ENCODE measurements around the gene ST6GAL1. TPM values are rescaled to one million over a fixed set of nuclear protein-coding genes. Genes with fewer than 3 reads are reported as not detected.

Gene ST6GAL1
- total RNA-seq, 1 experiment from 2014 or later, result 15.6 TPM

DNA sequence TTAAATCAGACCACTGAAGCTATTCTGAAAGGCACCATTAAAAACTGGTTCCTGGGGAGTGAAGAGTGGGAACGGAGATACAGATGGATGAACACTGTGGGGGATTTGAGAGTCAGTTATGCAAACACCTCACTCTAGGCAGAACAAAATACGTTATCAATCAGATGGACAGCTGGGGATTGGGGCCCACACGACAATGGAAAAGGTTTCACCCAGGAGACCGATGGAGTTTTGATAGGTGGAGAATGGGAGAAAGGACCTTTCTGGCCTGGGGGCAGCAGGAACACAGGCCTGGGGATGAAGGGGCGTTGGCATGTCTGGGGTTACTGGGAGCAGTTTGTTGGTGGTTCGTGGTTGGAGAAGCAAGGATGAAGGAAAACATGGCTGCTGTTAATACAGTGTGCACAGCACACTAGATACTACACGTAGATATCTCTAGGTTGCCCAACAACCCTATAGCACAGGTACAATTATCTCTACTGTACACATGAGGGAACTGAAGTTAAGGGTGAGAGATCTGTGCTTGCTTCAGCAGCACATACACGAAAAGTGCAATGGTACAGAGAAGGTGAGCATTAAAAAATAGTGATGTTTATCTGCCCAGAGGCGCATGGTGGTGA is 16.5 kb downstream of the ST6GAL1 start:
- no TSS peak for BruUV-seq (replicated peaks)
- Histone ChIP-seq H3K9me3 (ENCODE audit: control insufficient read depth in 1 of 2, insufficient read depth in 1 of 2, low read depth in 1 of 2, low read length in 2 of 2) (no peaks in the 10 kb centered on the region), H3K27ac (ENCODE audit: low read depth, low read length) (no peak overlapping the region), H3K36me3 (ENCODE audit: control insufficient read depth in 1 of 2, insufficient read depth in 2 of 2, low read length in 2 of 2) (no peaks in the 10 kb centered on the region), H3K4me3 (replicated peaks in 1 of 2; ENCODE audit: low read depth in 1 of 2, low read length in 2 of 2) (no peak overlapping the region), H3K4me1 (ENCODE audit: control insufficient read depth in 1 of 2, insufficient read depth in 2 of 2, low read length in 2 of 2) (no peaks in the 10 kb centered on the region), H4K20me1 (ENCODE audit: insufficient read depth) (no peaks in the 10 kb centered on the region), H3K79me2 (ENCODE audit: insufficient read depth, low read length) (no peaks in the 10 kb centered on the region), H3K27me3 (ENCODE audit: insufficient read depth, low read length) (no peaks in the 10 kb centered on the region), H3K9me2 (ENCODE audit: insufficient read depth) (no peaks in the 10 kb centered on the region), H3K9ac (ENCODE audit: low read length) (no peak overlapping the region), H3K4me2 (ENCODE audit: low read length) (no peak overlapping the region), H2AFZ (ENCODE audit: low read depth, low read length, poor library complexity, severe bottlenecking) (no peak overlapping the region)
- ChIA-PET CTCF (no interaction called here), POLR2A (interaction anchor here (1.8 kb wide), 1 partner anchor 16 kb away, joined by 4 read pairs; no protein-coding TSS in a partner anchor), RAD21 (ENCODE audit: low non-redundant PET in 1 of 2, low total read pairs in 2 of 2, uncharacterized antibody in 2 of 2, unreplicated experiment in 2 of 2) (no interaction called here)
- TF ChIP-seq CBX3 (IDR thresholded peaks at IDR 0.05; ENCODE audit: low read depth) (no peak), CEBPB (IDR thresholded peaks at IDR 0.05; ENCODE audit: low read depth) (no peak), YY1 (IDR thresholded peaks at IDR 0.05; ENCODE audit: extremely low read depth, insufficient replicate concordance, low read depth, low read length) (no peak), ZNF274 (IDR thresholded peaks at IDR 0.05; ENCODE audit: low read depth, low read length) (no peak), POLR2AphosphoS5 (IDR thresholded peaks at IDR 0.05; ENCODE audit: low read depth, low read length) (no peak), RAD21 (IDR thresholded peaks at IDR 0.05; ENCODE audit: low read depth) (no peak), SP1 (IDR thresholded peaks at IDR 0.05; ENCODE audit: low read depth) (no peak), SRF (IDR thresholded peaks at IDR 0.05; ENCODE audit: low read depth) (no peak)
- intact Hi-C loops (cut with micrococcal nuclease), result no loop called here
- ATAC-seq (no peak), DNase-seq (ENCODE audit: low read depth, low spot score) (no peak)

DNA sequence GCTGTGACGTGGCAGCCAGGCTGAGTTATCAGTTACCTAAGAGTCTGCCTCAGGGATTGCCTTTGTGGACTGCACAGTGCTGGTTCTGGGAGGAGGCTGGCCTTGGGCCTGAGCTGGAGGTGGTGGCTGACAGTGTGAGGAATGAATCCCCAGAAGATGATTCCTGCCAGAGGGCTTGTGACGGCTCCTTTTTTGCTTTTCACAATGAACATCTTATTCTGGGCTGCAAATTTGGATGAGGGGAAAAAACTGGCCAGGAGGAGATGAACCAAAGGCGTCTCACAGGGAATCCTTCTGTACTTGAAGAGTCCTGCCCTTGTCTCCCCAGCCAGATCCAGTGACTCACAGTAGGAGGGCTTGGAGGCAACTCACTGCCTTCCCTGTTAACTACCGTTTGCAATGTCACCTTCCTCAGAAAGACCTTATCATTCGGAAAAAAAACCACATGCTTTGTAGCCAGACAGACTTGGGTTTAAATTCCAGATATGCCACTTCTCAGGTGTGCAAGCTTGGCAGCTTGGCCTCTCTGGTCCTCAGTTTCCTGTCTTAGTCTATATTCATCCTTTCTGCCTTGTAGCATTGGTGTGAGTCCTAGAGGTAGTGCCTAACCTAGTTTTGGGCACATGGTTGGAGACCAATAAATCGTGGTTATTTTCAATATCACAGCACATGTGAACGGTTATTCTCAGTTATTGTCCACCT is 19.1 kb downstream of the ST6GAL1 start:
- no peaks in the 10 kb centered on the region for H3K79me2 ChIP-seq (ENCODE audit: insufficient read depth, low read length)
- ChIA-PET CTCF (no interaction called here), POLR2A (no interaction called here), RAD21 (ENCODE audit: low non-redundant PET in 1 of 2, low total read pairs in 2 of 2, uncharacterized antibody in 2 of 2, unreplicated experiment in 2 of 2) (no interaction called here)
- no peaks in the 10 kb centered on the region for H3K9me3 ChIP-seq (ENCODE audit: control insufficient read depth in 1 of 2, insufficient read depth in 1 of 2, low read depth in 1 of 2, low read length in 2 of 2)
- H3K9ac ChIP-seq (ENCODE audit: low read length), result no peak overlapping the region
- no peak for TF ChIP-seq CBX3 (IDR thresholded peaks at IDR 0.05; ENCODE audit: low read depth)
- TF ChIP-seq FOSL1 (IDR thresholded peaks at IDR 0.05; ENCODE audit: low read depth), result no peak
- H3K4me3 ChIP-seq (replicated peaks in 1 of 2; ENCODE audit: low read depth in 1 of 2, low read length in 2 of 2), result no peak overlapping the region
- DNase-seq (ENCODE audit: low read depth, low spot score) (no peak), ATAC-seq (no peak)
- no TSS peak for BruUV-seq (replicated peaks)
- H3K36me3 ChIP-seq (ENCODE audit: control insufficient read depth in 1 of 2, insufficient read depth in 2 of 2, low read length in 2 of 2), result no peaks in the 10 kb centered on the region
- H3K9me2 ChIP-seq (ENCODE audit: insufficient read depth), result no peaks in the 10 kb centered on the region
- no peak overlapping the region for H2AFZ ChIP-seq (ENCODE audit: low read depth, low read length, poor library complexity, severe bottlenecking)
- H4K20me1 ChIP-seq (ENCODE audit: insufficient read depth), result no peaks in the 10 kb centered on the region
- no peaks in the 10 kb centered on the region for H3K4me1 ChIP-seq (ENCODE audit: control insufficient read depth in 1 of 2, insufficient read depth in 2 of 2, low read length in 2 of 2)
- H3K27me3 ChIP-seq (ENCODE audit: insufficient read depth, low read length), result no peaks in the 10 kb centered on the region
- H3K27ac ChIP-seq (ENCODE audit: low read depth, low read length), result no peak overlapping the region
- intact Hi-C loops (cut with micrococcal nuclease), result no loop called here
- no peak overlapping the region for H3K4me2 ChIP-seq (ENCODE audit: low read length)

All from HCT116 (cell line).